Measurements from ENCODE around the gene GLRX2.
"Not testable (repeated sequence)": the region's sequence is repeated elsewhere in the genome, so short reads cannot be mapped to it uniquely, and the experiment has no call there.

Gene GLRX2

GRCh38 chr1:193070386-193070753, 34.8 kb downstream of the GLRX2 start:
- DNase-seq (ENCODE audit: low read depth) = no peak
- H3K4me3 ChIP-seq (ENCODE audit: low read depth, low read length) = no peak overlapping the region

- DNase-seq (ENCODE audit: low read depth) = no peak
- H3K4me3 ChIP-seq (ENCODE audit: low read depth, low read length) = no peak overlapping the region
Observed at GRCh38 chr1:193069748-193070385, 35.3 kb downstream of the GLRX2 start.

GRCh38 chr1:193068013-193068412, 37.2 kb downstream of the GLRX2 start:
- DNase-seq (ENCODE audit: low read depth) = no peak
- no peak overlapping the region for H3K4me3 ChIP-seq (ENCODE audit: low read depth, low read length)

- no peak for DNase-seq (ENCODE audit: low read depth)
- H3K4me3 ChIP-seq (ENCODE audit: low read depth, low read length) = no peak overlapping the region
Observed at GRCh38 chr1:193066606-193067005, 38.6 kb downstream of the GLRX2 start.

- H3K4me3 ChIP-seq (ENCODE audit: low read depth, low read length) = no peak overlapping the region
- DNase-seq (ENCODE audit: low read depth) = no peak
Observed at GRCh38 chr1:193065954-193066353, 39.3 kb downstream of the GLRX2 start.

- DNase-seq (ENCODE audit: low read depth) = no peak
Observed at GRCh38 chr1:193062698-193063463, 42.3 kb downstream of the GLRX2 start.

GRCh38 chr1:193060938-193061337, 44.3 kb downstream of the GLRX2 start:
- no peak for DNase-seq (ENCODE audit: low read depth)
- peak overlapping the region; percentile 68 for H3K4me3 ChIP-seq (ENCODE audit: low read depth, low read length)

More at GRCh38 chr1:193062698-193063463, 42.3 kb downstream of the GLRX2 start:
- H3K4me3 ChIP-seq (ENCODE audit: low read depth, low read length) = no peak overlapping the region

- no peak for DNase-seq (ENCODE audit: low read depth)
- peak overlapping the region; percentile 68 for H3K4me3 ChIP-seq (ENCODE audit: low read depth, low read length)
Observed at GRCh38 chr1:193060406-193060805, 44.8 kb downstream of the GLRX2 start.

- no peak for DNase-seq (ENCODE audit: low read depth)
- H3K4me3 ChIP-seq (ENCODE audit: low read depth, low read length) = peak overlapping the region; percentile 68
Observed at GRCh38 chr1:193060115-193060403, 45.2 kb downstream of the GLRX2 start.

GRCh38 chr1:193059282-193060114, 45.7 kb downstream of the GLRX2 start, which contains the start of the genes RO60 and UCHL5:
Gene RO60 (plus strand): TSS chr1:193059612. CDS start chr1:193069055, 9,443 bp downstream.
Gene UCHL5 (minus strand): TSS chr1:193059360. CDS start chr1:193059260, 100 bp downstream.
- peak within 1 kb of the TSS; percentile 68 for H3K4me3 ChIP-seq (ENCODE audit: low read depth, low read length)
- DNase-seq (ENCODE audit: low read depth) = peak; percentile 98

GRCh38 chr1:193058529-193059281, 46.5 kb downstream of the GLRX2 start:
- peak overlapping the region; percentile 68 for H3K4me3 ChIP-seq (ENCODE audit: low read depth, low read length)
- no peak for DNase-seq (ENCODE audit: low read depth)

GRCh38 chr1:193054169-193054675, 51.0 kb downstream of the GLRX2 start:
- no peak for DNase-seq (ENCODE audit: low read depth)
- H3K4me3 ChIP-seq (ENCODE audit: low read depth, low read length) = no peak overlapping the region

- not testable (repeated sequence) for H3K4me3 ChIP-seq (ENCODE audit: low read depth, low read length); DNase-seq (ENCODE audit: low read depth)
Observed at GRCh38 chr1:193048913-193049312, 56.3 kb downstream of the GLRX2 start.
